HG02884 (cell line): ENCODE measurements around the gene SORD.
A peak's percentile ranks its signal among the peaks of the same experiment; 100 is the strongest.
"Not testable (repeated sequence)": the region's sequence is repeated elsewhere in the genome, so short reads cannot be mapped to it uniquely, and the experiment has no call there.

Source experiments
- ATAC-seq: cut with Tn5 transposase; IDR thresholded peaks from one replicate; pipeline ENCODE4 v1.9.1; 2021; ENCODE audit warnings: mild to moderate bottlenecking, moderate library complexity; ENCODE audit not compliant: unreplicated experiment

Gene SORD

DNA sequence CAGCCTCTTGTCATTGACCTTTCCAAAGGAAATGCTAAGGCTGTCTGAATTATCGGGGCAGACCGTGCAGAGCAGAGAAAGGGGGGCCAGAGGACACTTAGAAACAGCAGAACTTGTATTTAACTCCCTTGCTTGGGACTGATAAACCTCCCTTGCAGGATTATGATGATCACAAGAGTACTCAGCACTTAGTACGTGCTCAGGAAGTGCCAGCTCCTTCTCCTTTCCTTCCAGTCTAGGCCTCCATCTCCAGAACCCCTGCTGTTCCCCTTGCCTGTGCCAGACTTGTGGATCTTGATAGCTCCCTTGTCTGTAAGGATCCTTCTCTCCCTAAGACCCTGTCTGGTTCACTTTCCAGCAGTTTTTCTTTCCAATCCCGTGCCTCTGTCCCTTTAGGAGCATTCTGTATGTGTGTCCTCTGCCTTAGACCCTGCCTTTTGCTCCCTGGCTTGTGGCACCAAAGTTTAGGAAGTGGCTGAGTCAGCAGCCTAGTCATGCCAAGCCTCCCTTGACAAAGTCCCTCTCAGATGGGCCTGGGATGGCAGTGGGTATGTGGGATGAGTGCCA is 747 bp downstream of the SORD start:
- no peak for ATAC-seq

DNA sequence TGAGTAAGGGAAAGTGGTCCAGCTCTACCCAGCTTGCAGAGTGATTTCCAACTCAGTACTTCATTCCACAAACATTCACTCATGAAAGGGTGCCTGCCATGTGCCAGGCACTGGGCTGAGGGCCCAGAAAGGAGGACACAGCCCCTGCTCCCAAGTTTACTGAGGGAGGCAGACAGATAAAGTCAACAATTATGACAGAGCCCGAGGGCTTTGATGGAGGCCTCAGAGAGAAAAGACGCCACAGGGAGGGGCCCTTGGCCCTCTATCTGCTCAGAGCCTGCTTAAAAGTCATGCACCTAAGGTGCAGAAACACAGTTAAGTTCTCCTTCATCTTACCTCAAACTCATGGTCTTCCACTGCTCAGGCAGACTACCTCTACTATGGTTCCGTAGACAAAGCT is 1.7 kb downstream of the SORD start:
- not testable (repeated sequence) for ATAC-seq

DNA sequence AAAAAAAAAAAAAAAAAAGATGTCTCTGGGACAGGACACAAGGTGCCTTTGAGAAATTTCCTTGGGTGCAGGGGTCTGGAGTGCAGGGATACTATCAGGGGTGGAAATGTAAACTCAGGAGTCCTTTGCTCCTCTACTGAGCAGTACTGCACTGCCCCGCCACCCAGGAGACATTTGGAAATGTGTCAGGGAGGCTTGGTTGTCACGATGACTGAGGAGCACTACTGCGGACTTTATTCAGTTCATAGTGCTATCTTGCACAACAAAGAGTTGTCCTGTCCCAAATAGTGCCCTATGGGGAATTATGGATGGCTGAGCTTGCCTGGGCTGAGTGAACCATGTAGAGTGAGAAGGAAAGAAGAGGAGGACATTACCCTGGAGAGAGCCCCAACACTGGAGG is 2.6 kb downstream of the SORD start:
- ATAC-seq: not testable (repeated sequence)

DNA sequence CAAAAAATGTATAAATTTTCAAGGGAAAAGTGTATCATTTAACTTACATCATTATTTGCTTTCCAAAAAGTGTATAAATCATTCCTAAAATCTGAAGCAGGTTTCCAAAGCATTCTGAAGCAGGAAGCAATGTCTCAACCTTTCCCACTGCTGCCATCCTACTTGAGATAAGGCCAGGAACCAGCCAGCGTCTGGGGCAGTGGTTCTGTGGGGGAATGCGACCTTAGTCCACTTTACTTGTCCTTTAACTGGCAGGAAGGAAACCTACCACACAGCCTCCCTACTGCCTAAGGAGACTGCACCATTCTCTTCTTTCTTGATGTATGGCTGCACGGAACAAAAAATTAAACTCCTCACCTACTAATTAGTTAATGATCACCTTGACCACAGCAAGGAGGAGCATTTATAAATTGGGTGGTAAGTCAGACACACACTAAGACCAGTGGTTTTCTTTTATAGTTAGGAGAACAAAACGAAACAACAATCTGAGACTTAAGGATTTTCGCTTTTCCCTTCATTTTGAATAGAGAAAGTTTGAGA is 3.7 kb downstream of the SORD start:
- ATAC-seq: no peak

DNA sequence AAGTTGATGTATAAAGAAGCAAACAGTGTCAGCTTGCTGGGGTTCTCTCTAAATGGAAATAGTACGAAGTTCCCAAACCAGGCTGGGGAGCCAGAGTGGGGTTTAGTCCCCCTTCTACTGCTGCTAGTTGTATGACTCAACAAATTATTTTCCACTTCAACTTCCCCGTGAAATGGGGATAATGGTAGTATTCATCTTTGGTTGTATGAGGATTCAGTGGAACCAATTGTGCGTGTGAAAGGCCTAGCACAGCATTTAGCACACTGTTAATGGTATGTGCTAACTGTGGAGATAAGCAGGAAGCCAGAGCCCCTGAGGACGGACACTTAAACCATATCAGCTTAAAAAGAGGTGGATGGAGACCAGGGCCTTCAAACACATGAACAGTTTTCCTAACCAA is 4.2 kb downstream of the SORD start:
- ATAC-seq: no peak

DNA sequence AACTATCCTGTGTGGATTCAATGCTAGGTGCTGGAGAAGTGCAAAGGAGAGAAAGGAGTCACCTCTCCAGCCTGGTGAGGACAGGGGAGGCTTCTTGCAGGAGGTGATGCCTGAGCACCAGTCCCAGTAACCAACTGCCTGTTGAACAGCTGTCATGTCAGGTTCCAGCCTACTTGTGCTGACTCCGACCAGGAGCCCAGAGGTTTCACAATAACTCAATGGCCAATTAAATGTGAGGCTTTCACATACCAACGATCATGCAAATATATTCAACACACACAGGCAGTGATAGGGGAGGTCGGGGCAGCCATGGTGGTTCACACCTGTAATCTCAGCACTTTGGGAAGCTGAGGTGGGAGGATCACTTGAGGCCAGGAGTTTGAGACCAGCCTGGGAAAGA is 7.7 kb downstream of the SORD start:
- no peak for ATAC-seq

DNA sequence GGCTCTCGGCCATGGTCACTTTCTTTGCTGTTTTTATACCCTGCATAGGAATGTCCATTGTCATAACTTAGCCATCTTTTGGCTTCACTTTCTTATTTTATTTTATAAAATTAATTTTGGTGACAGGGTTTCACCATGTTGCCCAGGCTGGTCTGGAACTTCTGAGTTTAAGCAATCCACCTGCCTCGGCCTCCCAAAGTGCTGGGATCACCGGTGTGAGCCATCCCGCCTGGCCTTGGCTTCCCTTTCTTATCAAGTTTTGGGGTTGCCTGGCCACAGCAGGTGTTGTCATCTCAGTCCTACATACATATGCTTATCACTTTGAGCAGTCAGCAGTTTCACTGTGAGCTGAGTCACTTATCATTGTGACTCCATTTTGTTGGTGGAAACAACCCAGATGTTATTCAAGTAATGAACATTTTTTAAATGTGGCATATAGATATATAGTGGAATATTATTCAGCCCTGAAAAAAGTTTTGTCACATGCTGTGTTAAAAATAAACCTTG is 8.6 kb downstream of the SORD start:
- ATAC-seq: not testable (repeated sequence)

DNA sequence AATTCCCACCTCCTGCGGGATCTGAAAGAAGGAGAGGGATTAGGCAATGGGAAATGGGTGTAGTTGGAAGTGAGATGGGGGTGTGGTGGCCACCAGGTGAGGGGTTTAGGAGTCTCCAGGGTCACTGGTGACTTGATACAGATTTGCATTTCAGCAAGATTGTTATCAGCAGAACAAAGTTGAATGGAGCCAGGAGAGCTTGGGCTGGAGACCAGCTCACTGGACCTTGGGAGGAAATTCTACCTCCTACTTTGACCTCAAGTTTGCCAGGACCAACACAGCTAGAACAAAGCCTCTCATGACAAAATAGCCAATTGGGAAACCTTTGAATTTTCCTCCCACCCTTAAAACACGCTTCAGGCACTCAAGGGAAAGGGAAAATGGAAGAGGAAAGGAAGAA is 9.5 kb downstream of the SORD start:
- not testable (repeated sequence) for ATAC-seq

DNA sequence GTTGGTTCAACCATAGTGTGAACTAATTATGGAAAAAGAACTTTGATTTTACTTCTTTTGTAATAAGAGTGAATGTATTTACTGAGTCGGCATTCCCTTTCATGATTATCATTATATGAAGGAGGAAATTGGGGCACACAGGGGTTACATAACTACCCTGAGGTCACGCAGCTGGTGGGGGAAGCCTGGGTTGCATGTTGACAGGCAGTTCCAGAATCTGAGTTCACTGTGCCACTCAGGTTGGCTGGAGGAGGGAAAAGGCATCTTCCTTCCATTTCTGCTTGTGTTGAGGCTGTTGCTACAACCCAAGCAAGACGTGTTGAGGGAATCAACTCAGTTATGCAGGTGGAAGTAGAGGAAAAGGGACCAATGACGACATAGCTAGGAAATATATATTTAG is 11.1 kb downstream of the SORD start:
- not testable (repeated sequence) for ATAC-seq

DNA sequence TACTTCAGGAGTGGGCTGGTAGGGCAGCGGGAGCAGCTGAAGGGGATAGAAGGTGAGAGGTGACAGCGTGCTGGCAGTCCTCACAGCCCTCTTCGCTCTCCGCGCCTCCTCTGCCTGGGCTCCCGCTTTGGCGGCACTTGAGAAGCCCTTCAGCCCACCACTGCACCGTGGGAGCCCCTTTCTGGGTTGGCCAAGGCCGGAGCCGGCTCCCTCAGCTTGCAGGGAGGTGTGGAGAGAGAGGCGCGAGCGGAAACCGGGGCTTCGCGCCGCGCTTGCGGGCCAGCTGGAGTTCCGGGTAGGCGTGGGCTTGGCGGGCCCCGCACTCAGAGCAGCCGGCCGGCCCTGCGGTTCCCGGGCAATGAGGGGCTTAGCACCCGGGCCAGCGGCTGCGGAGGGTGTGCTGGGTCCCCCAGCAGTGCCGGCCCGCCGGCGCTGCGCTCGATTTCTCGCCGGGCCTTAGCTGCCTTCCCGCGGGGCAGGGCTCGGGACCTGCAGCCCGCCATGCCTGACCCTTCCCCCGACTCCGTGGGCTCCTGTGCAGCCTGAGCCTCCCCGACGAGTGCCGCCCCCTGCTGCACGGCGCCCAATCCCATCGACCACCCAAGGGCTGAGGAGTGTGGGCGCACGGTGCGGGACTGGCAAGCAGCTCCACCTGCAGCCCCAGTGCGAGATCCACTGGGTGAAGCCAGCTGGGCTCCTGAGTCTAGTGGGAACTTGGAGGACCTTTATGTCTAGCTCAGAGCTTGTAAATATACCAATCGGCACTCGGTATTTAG is 11.8 kb downstream of the SORD start:
- ATAC-seq: not testable (repeated sequence)

DNA sequence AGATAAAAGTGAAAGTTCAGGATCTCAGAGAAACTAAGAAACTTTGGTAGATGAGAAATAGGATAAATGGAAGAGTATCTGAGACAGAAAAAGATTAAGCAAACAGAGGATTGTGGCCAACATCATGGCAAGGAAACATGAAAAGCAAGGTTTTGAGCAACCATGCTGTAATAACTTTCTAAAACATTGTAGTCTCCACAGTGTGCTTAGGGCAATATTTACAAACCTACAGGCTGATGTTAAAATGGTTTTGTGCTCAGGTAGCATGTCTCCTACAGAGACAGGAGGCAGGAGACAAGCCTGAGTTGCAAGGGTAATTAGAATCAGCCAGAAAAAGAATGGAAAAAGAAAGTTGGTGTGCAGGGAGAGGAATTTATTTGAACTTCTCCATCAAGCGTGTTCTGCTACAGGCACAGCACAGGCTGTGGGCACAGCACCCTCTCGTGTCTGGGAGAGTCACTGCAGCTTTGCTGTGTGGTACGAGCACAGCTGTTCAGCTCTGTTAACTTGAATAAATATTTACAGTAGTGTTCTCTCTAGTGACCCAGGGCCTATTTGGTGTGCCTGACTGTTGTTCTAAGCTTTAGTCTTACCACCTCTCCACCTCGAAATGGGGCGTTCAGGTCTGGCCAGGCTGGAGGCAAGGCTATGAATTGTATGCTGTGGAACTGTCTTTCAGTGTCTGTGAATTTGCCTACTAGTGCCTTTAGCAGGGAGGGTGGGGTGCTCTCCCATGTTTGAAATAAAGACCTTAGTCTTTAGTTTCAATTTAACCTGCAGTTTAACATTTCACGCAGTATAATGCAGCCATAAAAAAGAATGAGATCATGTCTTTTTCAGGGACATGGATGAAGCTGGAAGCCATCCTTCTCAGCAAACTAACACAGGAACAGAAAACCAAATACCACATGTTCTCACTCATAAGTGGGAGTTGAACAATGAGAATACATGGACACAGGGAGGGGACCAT is 14.1 kb downstream of the SORD start:
- peak; percentile 70 for ATAC-seq

DNA sequence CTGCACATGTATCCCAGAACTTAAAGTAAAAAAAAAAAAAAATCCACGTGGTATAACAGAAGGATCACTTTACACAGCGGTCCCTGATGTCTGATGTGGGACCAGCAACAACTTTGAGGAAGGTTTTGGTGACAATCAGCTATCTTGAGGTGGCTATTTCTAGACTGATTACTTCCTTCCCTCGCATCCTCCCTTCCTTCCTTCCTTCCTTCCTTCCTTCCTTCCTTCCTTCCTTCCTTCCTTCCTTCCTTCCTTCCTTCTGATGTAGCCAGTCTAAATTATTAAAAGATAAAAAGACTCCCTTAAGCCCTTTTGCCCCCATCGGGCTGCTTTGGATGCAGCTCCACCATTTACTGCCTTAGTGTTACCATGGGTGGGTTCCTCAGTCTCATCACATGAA is 14.9 kb downstream of the SORD start:
- no peak for ATAC-seq

DNA sequence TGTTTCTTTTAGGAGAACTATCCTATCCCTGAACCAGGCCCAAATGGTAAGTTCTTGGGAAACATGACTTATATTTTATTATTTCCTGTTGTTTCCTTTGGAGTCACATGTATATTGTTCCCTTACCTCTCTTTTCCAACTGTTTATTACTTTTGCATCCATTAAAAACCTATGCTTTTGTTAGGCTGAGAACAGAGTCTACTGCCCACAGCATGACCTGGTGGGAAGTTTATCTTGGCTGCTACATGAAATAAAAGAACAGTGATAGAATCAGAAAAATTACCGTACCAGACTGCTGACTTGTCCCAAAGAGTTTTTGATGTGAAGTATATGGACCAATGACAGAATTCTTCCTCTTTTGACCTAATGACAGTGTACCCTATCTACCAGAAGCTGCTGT is 17.4 kb downstream of the SORD start:
- not testable (repeated sequence) for ATAC-seq

DNA sequence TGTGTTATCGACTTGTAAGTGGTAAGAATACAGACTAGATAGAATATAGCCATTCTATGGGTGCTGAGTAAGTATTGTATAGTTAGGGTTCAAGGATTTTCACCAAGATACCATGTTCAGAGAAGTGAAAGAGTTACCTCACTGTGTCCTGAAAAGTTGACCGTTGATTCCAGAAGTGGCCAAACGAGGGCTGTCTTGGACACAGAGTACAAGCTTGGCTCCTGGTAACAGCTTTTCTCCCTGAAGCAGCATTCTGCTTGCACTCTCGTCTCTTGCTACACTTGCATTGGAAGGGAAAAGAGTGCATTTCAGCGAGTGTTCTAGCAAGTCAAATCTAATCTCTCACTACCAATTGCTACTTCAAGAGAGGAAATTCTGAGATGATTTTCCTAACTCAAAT is 18.5 kb downstream of the SORD start:
- not testable (repeated sequence) for ATAC-seq

DNA sequence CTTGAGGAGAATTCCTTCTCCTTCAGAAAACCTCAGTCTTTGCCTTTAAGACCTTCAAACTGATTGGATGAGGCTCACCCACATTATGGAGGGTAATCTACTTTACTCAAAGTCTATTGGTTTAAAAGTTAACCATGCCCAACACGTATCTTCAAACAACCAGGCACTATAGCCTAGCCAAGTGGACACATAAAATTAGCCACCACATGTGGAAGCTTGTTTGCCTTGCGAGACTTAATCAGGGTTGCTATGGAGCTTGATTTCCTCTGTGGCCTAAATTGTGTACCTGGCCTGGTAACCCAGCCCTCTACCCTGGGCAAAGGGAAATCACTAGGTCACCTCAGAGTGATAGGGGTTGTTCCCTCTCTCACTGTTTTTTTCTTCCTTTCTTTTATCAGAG is 19.9 kb downstream of the SORD start:
- ATAC-seq: not testable (repeated sequence)

DNA sequence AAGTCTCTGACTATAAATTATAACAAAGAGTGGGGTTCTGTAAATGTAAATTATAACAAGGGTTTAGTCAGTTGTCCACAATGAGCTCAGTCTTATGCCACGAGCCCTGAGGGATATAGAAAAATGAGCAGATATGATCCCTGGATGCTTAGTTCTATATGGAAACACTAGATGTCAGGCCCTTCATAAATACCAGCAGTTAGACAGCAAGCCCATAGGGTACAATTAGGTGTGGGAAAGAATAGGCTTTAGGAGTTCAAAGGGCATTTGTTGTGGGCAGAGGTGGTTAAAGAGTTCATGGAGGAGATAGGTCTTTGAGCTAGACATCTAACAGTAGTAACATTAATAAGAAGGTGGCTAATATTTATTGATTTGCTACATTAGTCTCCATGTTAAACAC is 21.3 kb downstream of the SORD start:
- not testable (repeated sequence) for ATAC-seq

DNA sequence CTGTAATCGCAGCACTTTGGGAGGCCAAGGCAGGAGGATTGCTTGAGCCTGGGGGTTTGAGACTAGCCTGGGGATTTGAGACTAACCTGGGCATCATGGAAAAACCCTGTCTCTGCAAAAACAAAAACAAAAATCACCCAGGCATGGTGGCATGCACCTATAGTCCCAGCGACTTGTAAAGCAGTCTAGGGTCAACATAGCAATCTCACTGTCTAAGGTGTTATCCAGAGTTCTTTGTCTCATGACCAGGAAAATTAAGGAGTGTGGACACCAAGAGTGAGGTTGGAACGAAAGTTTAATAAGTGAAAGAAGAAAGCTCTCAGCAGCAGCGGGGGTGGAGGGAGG is 25.4 kb downstream of the SORD start:
- ATAC-seq: peak; percentile 17

DNA sequence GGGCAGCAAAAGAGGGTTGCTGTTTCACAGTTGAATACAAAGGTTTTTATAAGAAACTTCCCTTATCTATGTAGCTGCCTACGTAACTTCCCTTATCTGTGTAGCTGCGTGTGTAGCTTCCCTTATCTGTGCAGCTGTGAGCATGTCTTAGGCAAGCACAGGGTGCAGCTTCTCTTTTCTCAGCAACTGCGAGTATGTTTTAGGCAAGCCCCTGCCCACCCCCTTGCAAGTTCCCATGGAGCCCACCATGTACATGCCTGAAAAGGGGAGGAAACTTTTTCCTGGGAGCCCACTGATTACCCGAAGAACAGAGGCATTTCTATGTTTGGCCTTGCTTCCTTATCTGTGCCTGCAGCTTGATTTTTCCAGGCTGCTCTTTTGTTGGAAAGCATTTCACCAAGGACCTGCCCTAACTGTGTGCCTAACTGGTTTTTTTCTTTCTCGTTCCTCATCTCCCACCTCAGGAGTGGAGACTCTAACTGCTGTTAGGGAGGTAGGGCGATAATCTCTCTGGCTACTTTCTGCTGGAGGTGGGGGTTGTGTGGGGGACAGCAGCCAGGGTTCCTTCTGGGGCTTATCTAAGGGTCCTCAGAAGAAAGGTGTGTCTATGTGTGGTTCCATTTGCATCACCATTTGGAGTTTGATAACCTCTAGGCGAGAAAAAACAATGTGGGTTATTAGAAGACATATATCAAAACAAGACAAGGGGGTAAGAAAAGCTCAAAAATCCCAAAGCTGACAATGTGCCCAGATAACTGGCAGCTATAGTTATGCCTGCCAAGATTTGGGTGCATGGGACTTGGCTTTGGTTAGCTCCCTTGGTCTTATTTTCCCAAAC is 26.0 kb downstream of the SORD start:
- peak; percentile 80 for ATAC-seq

DNA sequence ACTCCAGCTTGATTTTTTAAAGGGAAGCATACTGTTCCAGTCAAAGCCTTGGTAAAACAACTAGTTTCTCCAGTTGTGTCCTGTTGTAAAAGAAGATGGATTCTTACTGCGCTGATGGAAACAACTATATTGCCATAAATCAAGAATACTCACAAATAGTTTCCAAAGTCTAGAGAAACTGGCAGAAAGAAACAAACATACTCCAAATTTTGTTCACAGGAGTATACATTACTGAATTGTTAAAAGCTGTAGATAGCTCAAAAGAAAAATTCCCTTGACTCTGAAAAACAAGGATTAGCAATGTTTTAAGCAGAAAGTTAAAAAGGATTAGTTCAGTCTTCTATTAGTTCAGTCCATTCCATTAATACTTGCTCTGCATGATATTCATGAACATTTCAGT is 27.6 kb downstream of the SORD start:
- no peak for ATAC-seq

DNA sequence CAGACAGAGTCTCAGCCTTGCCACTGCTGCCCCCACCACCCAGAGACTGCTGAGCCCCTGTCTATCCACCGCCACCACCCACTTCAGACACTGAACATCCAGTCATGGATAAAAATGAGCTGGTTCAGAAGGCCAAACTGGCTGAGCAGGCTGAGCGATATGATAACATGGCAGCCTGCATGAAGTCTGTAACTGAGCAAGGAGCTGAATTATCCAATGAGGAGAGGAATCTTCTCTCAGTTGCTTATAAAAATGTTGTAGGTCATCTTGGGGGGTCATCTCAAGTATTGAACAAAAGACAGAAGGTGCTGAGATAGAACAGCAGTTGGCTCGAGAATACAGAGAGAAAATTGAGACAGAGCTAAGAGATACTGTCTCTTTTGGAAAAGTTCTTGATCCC is 29.7 kb downstream of the SORD start:
- not testable (repeated sequence) for ATAC-seq
